HG03457 (cell line): ENCODE measurements around the gene ITGA11.

Source experiments
- ATAC-seq: cut with Tn5 transposase; IDR thresholded peaks from one replicate; pipeline ENCODE4 v1.9.1; 2021; ENCODE audit warnings: moderate number of reproducible peaks; ENCODE audit not compliant: unreplicated experiment

The ITGA11 gene

GRCh38 chr15:68376447-68377060, 55.4 kb downstream of the ITGA11 start:
- no peak for ATAC-seq

GRCh38 chr15:68375716-68376220, 56.2 kb downstream of the ITGA11 start:
- no peak for ATAC-seq

- ATAC-seq, result no peak
These were observed 56.8 kb downstream of the ITGA11 start for GRCh38 chr15:68375191-68375631.

GRCh38 chr15:68374168-68374745, 57.7 kb downstream of the ITGA11 start:
- ATAC-seq, result no peak

- ATAC-seq, result no peak
These were observed 58.9 kb downstream of the ITGA11 start for GRCh38 chr15:68373028-68373427.

GRCh38 chr15:68372291-68372811, 59.6 kb downstream of the ITGA11 start:
- no peak for ATAC-seq

- no peak for ATAC-seq
These were observed 60.1 kb downstream of the ITGA11 start for GRCh38 chr15:68371851-68372250.

- no peak for ATAC-seq
These were observed 60.8 kb downstream of the ITGA11 start for GRCh38 chr15:68371160-68371559.

GRCh38 chr15:68370768-68371151, 61.2 kb downstream of the ITGA11 start:
- ATAC-seq, result no peak

GRCh38 chr15:68369931-68370767, 61.8 kb downstream of the ITGA11 start:
- no peak for ATAC-seq

- no peak for ATAC-seq
These were observed 63.1 kb downstream of the ITGA11 start for GRCh38 chr15:68368731-68369435.

- no peak for ATAC-seq
These were observed 64.0 kb downstream of the ITGA11 start for GRCh38 chr15:68367992-68368391.

GRCh38 chr15:68367226-68367625, 64.7 kb downstream of the ITGA11 start:
- ATAC-seq, result no peak

- ATAC-seq, result no peak
These were observed 65.6 kb downstream of the ITGA11 start for GRCh38 chr15:68366314-68366713.

- no peak for ATAC-seq
These were observed 66.2 kb downstream of the ITGA11 start for GRCh38 chr15:68365770-68366169.

GRCh38 chr15:68365140-68365745, 66.7 kb downstream of the ITGA11 start:
- ATAC-seq, result no peak

GRCh38 chr15:68364660-68365035, 67.3 kb downstream of the ITGA11 start:
- no peak for ATAC-seq

- ATAC-seq, result no peak
These were observed 67.8 kb downstream of the ITGA11 start for GRCh38 chr15:68364028-68364659.

- no peak for ATAC-seq
These were observed 68.6 kb downstream of the ITGA11 start for GRCh38 chr15:68363353-68363752.

GRCh38 chr15:68362537-68363126, 69.3 kb downstream of the ITGA11 start:
- ATAC-seq, result no peak
